DLD1 (cell line): ENCODE measurements around the gene TBC1D7.

Source experiments
- in situ Hi-C: cut with HindIII; loops from 2 replicates; pipeline ENCODE4 v1.10.0; 2017; ENCODE audit warnings: low sequenced_read_pairs

TBC1D7 gene

GRCh38 chr6:13296536-13296997 lies 31.8 kb downstream of the TBC1D7 start:
- in situ Hi-C loops = no loop called here

GRCh38 chr6:13295576-13295975 lies 32.8 kb downstream of the TBC1D7 start:
- in situ Hi-C loops = no loop called here

GRCh38 chr6:13294499-13295069 lies 33.8 kb downstream of the TBC1D7 start:
- in situ Hi-C loops = no loop called here

- in situ Hi-C loops = no loop called here
These were observed 35.6 kb downstream of the TBC1D7 start for GRCh38 chr6:13292774-13293173.

GRCh38 chr6:13290335-13290734 lies 38.0 kb downstream of the TBC1D7 start:
- in situ Hi-C loops = no loop called here

GRCh38 chr6:13289789-13290318 lies 38.5 kb downstream of the TBC1D7 start:
- in situ Hi-C loops = no loop called here

- in situ Hi-C loops = no loop called here
These were observed 39.4 kb downstream of the TBC1D7 start for GRCh38 chr6:13288969-13289391.

GRCh38 chr6:13288481-13288880 lies 39.9 kb downstream of the TBC1D7 start:
- in situ Hi-C loops = no loop called here

- in situ Hi-C loops = no loop called here
These were observed 41.2 kb downstream of the TBC1D7 start for GRCh38 chr6:13287104-13287503.

GRCh38 chr6:13286181-13286580 lies 42.2 kb downstream of the TBC1D7 start:
- in situ Hi-C loops = no loop called here

- in situ Hi-C loops = no loop called here
These were observed 42.6 kb downstream of the TBC1D7 start for GRCh38 chr6:13285705-13286104.

- in situ Hi-C loops = no loop called here
These were observed 43.7 kb downstream of the TBC1D7 start for GRCh38 chr6:13284646-13285045.

- in situ Hi-C loops = no loop called here
These were observed 45.0 kb downstream of the TBC1D7 start for GRCh38 chr6:13283331-13283730.

GRCh38 chr6:13282393-13283069 lies 45.8 kb downstream of the TBC1D7 start:
- in situ Hi-C loops = no loop called here

GRCh38 chr6:13281686-13282085 lies 46.7 kb downstream of the TBC1D7 start:
- in situ Hi-C loops = no loop called here

GRCh38 chr6:13280254-13280653 lies 48.1 kb downstream of the TBC1D7 start:
- in situ Hi-C loops = no loop called here

GRCh38 chr6:13278991-13279390 lies 49.3 kb downstream of the TBC1D7 start:
- in situ Hi-C loops = no loop called here

- in situ Hi-C loops = no loop called here
These were observed 50.2 kb downstream of the TBC1D7 start for GRCh38 chr6:13278164-13278563.

- in situ Hi-C loops = no loop called here
These were observed 51.1 kb downstream of the TBC1D7 start for GRCh38 chr6:13277231-13277630.

GRCh38 chr6:13275435-13275989 lies 52.8 kb downstream of the TBC1D7 start:
- in situ Hi-C loops = no loop called here

- in situ Hi-C loops = no loop called here
These were observed 53.5 kb downstream of the TBC1D7 start for GRCh38 chr6:13274707-13275434.
